ENCODE measurements around the gene KLHL4. TPM values are rescaled to one million over a fixed set of nuclear protein-coding genes. Genes with fewer than 3 reads are reported as not detected.
"Not testable (repeated sequence)": the region's sequence is repeated elsewhere in the genome, so short reads cannot be mapped to it uniquely, and the experiment has no call there.

Gene KLHL4
- total RNA-seq, 2 donors from 2014 or later: 16.7 to 42.6 TPM

DNA sequence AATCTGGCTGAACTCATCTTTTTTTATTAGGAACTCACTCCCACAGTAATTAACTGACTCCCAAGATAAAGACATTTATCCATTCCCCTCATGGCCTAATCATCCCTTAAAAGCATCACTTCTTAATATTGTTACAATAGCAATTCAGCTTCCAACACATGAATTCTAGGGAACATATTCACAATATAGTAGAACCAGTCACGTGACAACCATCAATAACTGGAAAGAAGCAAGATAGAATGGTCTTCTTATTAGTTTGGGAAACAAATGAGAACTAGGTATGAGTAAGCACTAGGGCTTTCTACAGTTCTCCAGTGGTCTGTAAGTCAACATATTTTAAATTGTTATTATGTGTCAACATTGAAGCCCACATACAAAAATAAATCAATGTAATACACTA, 170.1 kb downstream of the KLHL4 start:
- no peaks in the 10 kb centered on the region for H3K36me3 ChIP-seq (ENCODE audit: control insufficient read depth, insufficient read depth, low read length)
- no peaks in the 10 kb centered on the region for H3K27me3 ChIP-seq (ENCODE audit: control insufficient read depth, insufficient read depth, low read length, poor library complexity, severe bottlenecking)
- H3K4me3 Mint-ChIP-seq: no peak overlapping the region
- H3K9ac ChIP-seq (ENCODE audit: extremely low read depth, low read length, poor library complexity, severe bottlenecking): no peak overlapping the region
- H3K36me3 Mint-ChIP-seq (ENCODE audit: low read depth): peaks cover 21% of the 10 kb centered on the region
- H3K4me1 Mint-ChIP-seq: peaks cover 20% of the 10 kb centered on the region
- DNase-seq: no peak
- H3K27ac ChIP-seq (ENCODE audit: low read depth, low read length): no peak overlapping the region
- H3K27ac Mint-ChIP-seq: peak overlapping the region; percentile 74
- TF ChIP-seq, protein P1, sequence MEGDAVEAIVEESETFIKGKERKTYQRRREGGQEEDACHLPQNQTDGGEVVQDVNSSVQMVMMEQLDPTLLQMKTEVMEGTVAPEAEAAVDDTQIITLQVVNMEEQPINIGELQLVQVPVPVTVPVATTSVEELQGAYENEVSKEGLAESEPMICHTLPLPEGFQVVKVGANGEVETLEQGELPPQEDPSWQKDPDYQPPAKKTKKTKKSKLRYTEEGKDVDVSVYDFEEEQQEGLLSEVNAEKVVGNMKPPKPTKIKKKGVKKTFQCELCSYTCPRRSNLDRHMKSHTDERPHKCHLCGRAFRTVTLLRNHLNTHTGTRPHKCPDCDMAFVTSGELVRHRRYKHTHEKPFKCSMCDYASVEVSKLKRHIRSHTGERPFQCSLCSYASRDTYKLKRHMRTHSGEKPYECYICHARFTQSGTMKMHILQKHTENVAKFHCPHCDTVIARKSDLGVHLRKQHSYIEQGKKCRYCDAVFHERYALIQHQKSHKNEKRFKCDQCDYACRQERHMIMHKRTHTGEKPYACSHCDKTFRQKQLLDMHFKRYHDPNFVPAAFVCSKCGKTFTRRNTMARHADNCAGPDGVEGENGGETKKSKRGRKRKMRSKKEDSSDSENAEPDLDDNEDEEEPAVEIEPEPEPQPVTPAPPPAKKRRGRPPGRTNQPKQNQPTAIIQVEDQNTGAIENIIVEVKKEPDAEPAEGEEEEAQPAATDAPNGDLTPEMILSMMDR (conservative IDR thresholded peaks at IDR 0.05): no peak
- no CpG with 5 or more reads among the region's 1 CpG for WGBS, 2 experiments (ENCODE audit: insufficient coverage in 1 of 2, insufficient read length in 1 of 2)
- peaks cover 53% of the 10 kb centered on the region for H3K9me3 Mint-ChIP-seq
- peak overlapping the region; percentile 35 for H3K4me3 ChIP-seq (ENCODE audit: low read length)
- no peaks in the 10 kb centered on the region for H3K4me1 ChIP-seq (ENCODE audit: control insufficient read depth, insufficient read depth, low read length)
- no peaks in the 10 kb centered on the region for H3K27me3 Mint-ChIP-seq (ENCODE audit: insufficient read depth)
- H3K9me3 ChIP-seq (ENCODE audit: control insufficient read depth, low read length): peaks cover 6% of the 10 kb centered on the region

DNA sequence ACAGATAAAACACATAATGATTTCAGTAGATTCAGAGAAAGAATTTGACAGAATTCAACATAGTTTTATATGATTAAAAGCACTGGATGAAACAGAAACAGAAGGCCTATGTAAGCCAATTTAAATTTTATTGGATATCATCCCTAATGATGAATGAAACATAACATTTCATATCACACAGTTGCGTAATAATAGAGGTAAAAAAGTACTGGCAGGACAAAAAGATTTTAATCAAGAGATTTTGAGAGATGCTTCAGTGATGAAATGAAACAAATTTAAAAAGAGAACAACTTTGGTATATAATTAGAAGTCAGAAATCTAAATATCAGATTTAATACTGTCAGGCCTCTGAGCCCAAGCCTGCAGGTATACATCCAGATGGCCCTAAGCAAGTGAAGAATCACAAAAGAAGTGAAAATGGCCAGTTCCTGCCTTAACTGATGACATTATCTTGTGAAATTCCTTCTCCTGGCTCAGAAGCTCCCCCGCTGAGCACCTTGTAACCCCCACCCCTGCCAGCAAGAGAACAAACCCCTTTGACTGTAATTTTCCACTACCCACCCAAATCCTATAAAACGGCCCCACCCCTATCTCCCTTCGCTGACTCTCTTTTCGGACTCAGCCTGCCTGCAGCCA, 170.6 kb downstream of the KLHL4 start:
- peak overlapping the region; percentile 71 for H3K27ac Mint-ChIP-seq
- not testable (repeated sequence) for H3K36me3 ChIP-seq (ENCODE audit: control insufficient read depth, insufficient read depth, low read length); H3K9me3 ChIP-seq (ENCODE audit: control insufficient read depth, low read length); H3K9ac ChIP-seq (ENCODE audit: extremely low read depth, low read length, poor library complexity, severe bottlenecking); H3K4me3 Mint-ChIP-seq; H3K27me3 ChIP-seq (ENCODE audit: control insufficient read depth, insufficient read depth, low read length, poor library complexity, severe bottlenecking); H3K27ac ChIP-seq (ENCODE audit: low read depth, low read length); H3K4me1 ChIP-seq (ENCODE audit: control insufficient read depth, insufficient read depth, low read length); H3K27me3 Mint-ChIP-seq (ENCODE audit: insufficient read depth)
- H3K4me3 ChIP-seq (ENCODE audit: low read length): peak overlapping the region; percentile 35
- peaks cover 49% of the 10 kb centered on the region for H3K9me3 Mint-ChIP-seq
- peak; percentile 72 for DNase-seq
- peaks cover 21% of the 10 kb centered on the region for H3K36me3 Mint-ChIP-seq (ENCODE audit: low read depth)
- H3K4me1 Mint-ChIP-seq: peaks cover 20% of the 10 kb centered on the region
- WGBS, 2 experiments (ENCODE audit: insufficient coverage in 1 of 2, insufficient read length in 1 of 2): 59% methylated on average over 4 of the region's 5 CpGs; no CpG with 5 or more reads in 1 of the 2 experiments

DNA sequence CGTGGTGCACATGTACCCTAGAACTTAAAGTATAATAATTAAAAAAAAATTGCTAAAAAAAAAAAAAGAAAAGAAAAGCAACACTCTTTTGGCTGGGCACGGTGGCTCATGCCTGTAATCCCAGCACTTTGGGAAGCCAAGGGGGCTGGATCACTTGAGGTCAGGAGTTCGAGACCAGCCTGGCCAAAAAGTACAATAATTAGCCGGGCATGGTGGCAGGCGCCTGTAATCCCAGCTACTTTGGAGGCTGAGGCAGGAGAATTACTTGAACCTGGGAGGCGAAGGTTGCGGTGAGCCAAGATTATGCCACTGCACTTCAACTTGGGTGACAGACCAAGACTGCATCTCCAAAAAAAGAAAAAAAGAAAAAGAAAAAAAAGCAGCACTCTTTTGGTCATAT, 171.6 kb downstream of the KLHL4 start:
- Mint-ChIP-seq H3K36me3 (ENCODE audit: low read depth) (peaks cover 21% of the 10 kb centered on the region), H3K9me3 (peaks cover 43% of the 10 kb centered on the region), H3K4me1 (peaks cover 20% of the 10 kb centered on the region)
- not testable (repeated sequence) for H3K9me3 ChIP-seq (ENCODE audit: control insufficient read depth, low read length); H3K4me3 ChIP-seq (ENCODE audit: low read length); H3K4me1 ChIP-seq (ENCODE audit: control insufficient read depth, insufficient read depth, low read length); DNase-seq; H3K27me3 Mint-ChIP-seq (ENCODE audit: insufficient read depth); H3K36me3 ChIP-seq (ENCODE audit: control insufficient read depth, insufficient read depth, low read length); H3K27ac Mint-ChIP-seq; H3K27me3 ChIP-seq (ENCODE audit: control insufficient read depth, insufficient read depth, low read length, poor library complexity, severe bottlenecking); H3K4me3 Mint-ChIP-seq; H3K9ac ChIP-seq (ENCODE audit: extremely low read depth, low read length, poor library complexity, severe bottlenecking); H3K27ac ChIP-seq (ENCODE audit: low read depth, low read length)
- WGBS, 2 experiments (ENCODE audit: insufficient coverage in 1 of 2, insufficient read length in 1 of 2): 99% methylated on average over 6 of the region's 7 CpGs; no CpG with 5 or more reads in 1 of the 2 experiments

DNA sequence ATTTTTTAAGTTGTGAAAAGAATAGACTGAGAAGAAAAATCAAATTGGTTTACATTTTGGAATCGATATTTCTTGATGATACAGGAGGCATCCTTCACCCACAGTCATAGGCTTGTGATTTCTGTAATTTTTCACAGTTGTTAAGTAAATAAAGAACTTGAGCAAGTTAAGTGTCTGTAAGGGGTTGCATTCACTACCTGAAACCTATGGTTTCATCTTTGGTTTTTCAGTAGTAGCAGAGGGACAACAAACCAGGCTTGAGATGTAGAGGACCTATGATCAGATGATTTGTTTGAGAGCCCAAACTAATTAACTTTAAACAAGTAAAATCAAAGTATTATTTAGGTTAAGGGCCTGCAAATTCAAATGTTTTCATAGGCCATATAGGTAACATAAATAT, 175.6 kb downstream of the KLHL4 start:
- Mint-ChIP-seq H3K4me1 (peaks cover 12% of the 10 kb centered on the region), H3K27me3 (ENCODE audit: insufficient read depth) (no peaks in the 10 kb centered on the region), H3K9me3 (peaks cover 32% of the 10 kb centered on the region), H3K4me3 (no peak overlapping the region), H3K36me3 (ENCODE audit: low read depth) (peaks cover 16% of the 10 kb centered on the region), H3K27ac (no peak overlapping the region)
- Histone ChIP-seq H3K36me3 (ENCODE audit: control insufficient read depth, insufficient read depth, low read length) (no peaks in the 10 kb centered on the region), H3K4me1 (ENCODE audit: control insufficient read depth, insufficient read depth, low read length) (no peaks in the 10 kb centered on the region), H3K9me3 (ENCODE audit: control insufficient read depth, low read length) (no peaks in the 10 kb centered on the region), H3K27ac (ENCODE audit: low read depth, low read length) (no peak overlapping the region), H3K27me3 (ENCODE audit: control insufficient read depth, insufficient read depth, low read length, poor library complexity, severe bottlenecking) (no peaks in the 10 kb centered on the region), H3K9ac (ENCODE audit: extremely low read depth, low read length, poor library complexity, severe bottlenecking) (no peak overlapping the region), H3K4me3 (ENCODE audit: low read length) (no peak overlapping the region)
- no peak for DNase-seq
- WGBS, 2 experiments (ENCODE audit: insufficient coverage in 1 of 2, insufficient read length in 1 of 2): 100% methylated on average over 1 of the region's 1 CpG; no CpG with 5 or more reads in 1 of the 2 experiments
- TF ChIP-seq, protein P1 (conservative IDR thresholded peaks at IDR 0.05): no peak

Data from endodermal cell (in vitro differentiated cells).